GM12878 (cell line): ENCODE data around the gene SEC22C. TPM values are rescaled to one million over a fixed set of nuclear protein-coding genes. Genes with fewer than 3 reads are reported as not detected.
"Not testable (repeated sequence)": the region's sequence is repeated elsewhere in the genome, so short reads cannot be mapped to it uniquely, and the experiment has no call there.

Source experiments
- ATAC-seq: fragments of 200-7000 bp; cut with Tn5 transposase; 3 replicates; pipeline ENCODE4 v1.9.1; 2020; ENCODE audit warnings: mild to moderate bottlenecking, moderate library complexity
- BruUV-seq: library from RNA; stranded (reverse); fragments of 400-500 nt; replicated peaks from 2 replicates; lab custom pipeline; 2021; lab: Mats Ljungman, UMichigan
- CTCF ChIA-PET: fragments of 300-600 bp; sonication (Branson Sonifier 250); formaldehyde crosslinking; extraction: SDS; loops from one replicate; lab custom pipeline; 2021; ENCODE audit warnings: inconsistent platforms; lab: Yijun Ruan, JAX
- POLR2A ChIA-PET: fragments of 350-600 bp; formaldehyde crosslinking; extraction: SDS; loops from one replicate; lab custom pipeline; 2021; ENCODE audit warnings: inconsistent platforms; lab: Charles Lee
- RAD21 ChIA-PET: fragments of 300-600 bp; sonication (Branson Sonifier 250); formaldehyde crosslinking; loops from one replicate; lab custom pipeline; 2023; ENCODE audit warnings: antibody characterized with exemption; ENCODE audit not compliant: unreplicated experiment; lab: Charles Lee
- SMC1A ChIA-PET: fragments of 300-600 bp; sonication (Branson Sonifier 250); formaldehyde crosslinking; loops from one replicate; lab custom pipeline; 2023; ENCODE audit not compliant: unreplicated experiment, uncharacterized antibody; lab: Charles Lee
- DNase-seq: peaks from one replicate; pipeline ENCODE4 v3.0.0-alpha.2; 2011; ENCODE audit warnings: low read depth, low spot score
- FAIRE-seq: peaks from 3 replicates; lab custom pipeline; 2011; peaks lifted over from hg19 to GRCh38; lab: Jason Lieb, UNC
- H2AFZ ChIP-seq: 2 replicates; pipeline ENCODE4 v1.6.0; 2011; ENCODE audit warnings: low read depth, low read length, control low read depth; ENCODE audit not compliant: control insufficient read depth
- H3K27ac ChIP-seq: 2 replicates; pipeline ENCODE4 v1.5.1; 2011; ENCODE audit warnings: control low read depth; ENCODE audit not compliant: control insufficient read depth, insufficient read depth
- H3K27me3 ChIP-seq, 2 experiments: replicated peaks in 1 of 2; 2 replicates each; pipeline versions ENCODE4 v1.6.0 to v1.6.1; 2011; ENCODE audit warnings: low read length in 1 of 2; ENCODE audit not compliant: control insufficient read depth in 2 of 2, insufficient read depth in 2 of 2
- H3K36me3 ChIP-seq, 2 experiments: 2 replicates each; pipeline ENCODE4 v1.5.1; 2011; ENCODE audit warnings: low read length in 1 of 2; ENCODE audit not compliant: control insufficient read depth in 2 of 2, insufficient read depth in 2 of 2
- H3K4me1 ChIP-seq: 2 replicates; pipeline ENCODE4 v1.6.1; 2011; ENCODE audit warnings: mild to moderate bottlenecking, low read length, moderate library complexity, mixed read lengths; ENCODE audit not compliant: control insufficient read depth, insufficient read depth
- H3K4me2 ChIP-seq: 2 replicates; pipeline ENCODE4 v1.6.0; 2011; ENCODE audit warnings: control low read depth; ENCODE audit not compliant: control insufficient read depth, insufficient read depth
- H3K4me3 ChIP-seq: fragments of 200-600 bp; sonication (generic); 2 replicates; pipeline ENCODE4 v1.5.1; 2016
- H3K79me2 ChIP-seq: 2 replicates; pipeline ENCODE4 v1.6.0; 2011; ENCODE audit warnings: low read length; ENCODE audit not compliant: control insufficient read depth, insufficient read depth
- H3K9ac ChIP-seq: 2 replicates; pipeline ENCODE4 v1.8.0; 2011; ENCODE audit warnings: low read length, control low read depth, mixed read lengths; ENCODE audit not compliant: control insufficient read depth, insufficient read depth
- H3K9me3 ChIP-seq: replicated peaks from 3 replicates; pipeline ENCODE4 v1.5.1; 2011; ENCODE audit warnings: mild to moderate bottlenecking, low read length; ENCODE audit not compliant: control insufficient read depth, insufficient read depth
- H4K20me1 ChIP-seq: 2 replicates; pipeline ENCODE4 v1.6.0; 2011; ENCODE audit not compliant: control insufficient read depth, insufficient read depth
- NFYB ChIP-seq: IDR thresholded peaks from 2 replicates; pipeline ENCODE4 v1.6.1; 2011; ENCODE audit warnings: low read depth, mild to moderate bottlenecking, low read length, improper control_type of control experiment, moderate library complexity; ENCODE audit not compliant: insufficient read depth
- PKNOX1 ChIP-seq: fragments of 450-650 bp; IDR thresholded peaks from 2 replicates; pipeline ENCODE4 v1.6.1; 2016; ENCODE audit warnings: mild to moderate bottlenecking
- RUNX3 ChIP-seq: IDR thresholded peaks from 2 replicates; pipeline ENCODE4 v1.6.1; 2012; ENCODE audit warnings: low read length, inconsistent platforms
- SMAD1 ChIP-seq: fragments of 450-650 bp; IDR thresholded peaks from 2 replicates; pipeline ENCODE4 v1.6.1; 2018; ENCODE audit warnings: mild to moderate bottlenecking, low read depth; ENCODE audit not compliant: partially characterized antibody
- TBL1XR1 ChIP-seq: IDR thresholded peaks from 2 replicates; pipeline ENCODE4 v1.6.1; 2012; ENCODE audit warnings: low read depth, low read length, improper control_type of control experiment
- TCF7 ChIP-seq: IDR thresholded peaks from 2 replicates; pipeline ENCODE4 v1.6.1; 2014; ENCODE audit warnings: antibody characterized with exemption, borderline replicate concordance
- WGBS: methylation state at CpG from one replicate; pipeline ENCODE4 v1.1.6; 2016; ENCODE audit warnings: low lambda C conversion rate; ENCODE audit not compliant: insufficient replicate concordance, insufficient coverage; ENCODE audit errors: missing lambda C conversion rate; 5-methylcytosine and 5-hydroxymethylcytosine counted together
- in situ Hi-C: fragments of 300-500 bp; cut with MboI; formaldehyde crosslinking; loops from 9 replicates; pipeline ENCODE4 v1.14.3; 2018; ENCODE audit warnings: mixed read lengths
- intact Hi-C: fragments of 100-400 bp; cut with micrococcal nuclease; formaldehyde crosslinking; loops from one replicate; pipeline ENCODE4 v1.14.2; 2022; ENCODE audit not compliant: unreplicated experiment
- polyA plus RNA-seq, 11 experiments: library from polyadenylated mRNA; depleted of rRNA in 4 of 11; unstranded in 6 of 11; stranded (reverse) in 5 of 11; fragments of >200 nt; fragmentation: Nextera tagmentation in 4 of 11; fragmentation: Illumina TruSeq in 1 of 11; extraction: Ambion mirVana in 4 of 11; extraction: Trizol in 1 of 11; gene quantifications; 1 replicate in 1 of 11; 2 replicates in 10 of 11; pipeline versions ENCODE4 v1.2.1 to v1.2.3, GENCODE V29; 2011 to 2016; ENCODE audit warnings: inconsistent platforms in 2 of 11, missing spikeins in 2 of 11, low read depth in 1 of 11
- total RNA-seq, 4 experiments: library from RNA; depleted of rRNA in 3 of 4; stranded (reverse); fragments of >200 nt in 3 of 4; fragmentation: Illumina TruSeq in 1 of 4; extraction: Trizol in 1 of 4; gene quantifications; 2 replicates each; pipeline versions ENCODE4 v1.2.1 to v1.2.3, GENCODE V29; 2013 to 2021

The SEC22C gene
- total and polyA plus RNA-seq, 10 of the 15 experiments (the other 5 are each of a cell fraction or from before 2014, with no cell fraction given) = 15.6 to 47.0 (median 39.1) TPM

GRCh38 chr3:42556817-42557216 is 24.9 kb downstream of the SEC22C start:
- ATAC-seq, H3K27me3 ChIP-seq, H3K4me2 ChIP-seq, H3K27ac ChIP-seq, BruUV-seq, H3K9me3 ChIP-seq, H3K4me1 ChIP-seq, H3K79me2 ChIP-seq, RAD21 ChIA-PET, H3K9ac ChIP-seq, in situ Hi-C loops, SMC1A ChIA-PET, H2AFZ ChIP-seq, POLR2A ChIA-PET, FAIRE-seq, H3K4me3 ChIP-seq, intact Hi-C loops, DNase-seq, H4K20me1 ChIP-seq: not testable (repeated sequence)
- WGBS = 93% methylated on average over 6 of the region's 6 CpGs
- H3K36me3 ChIP-seq = peaks cover 11 to 31% of the 10 kb centered on the region in 2 experiments
- CTCF ChIA-PET = interaction anchor here (0.6 to 1.3 kb wide), 2 partner anchors 10 to 93 kb away, joined by 3 to 4 read pairs; no protein-coding TSS in a partner anchor

- no peak overlapping the region for H3K4me3 ChIP-seq
- H3K9me3 ChIP-seq = no peaks in the 10 kb centered on the region; the same call in 2 of the 3 replicates
- ChIA-PET POLR2A (no interaction called here), RAD21 (no interaction called here), CTCF (no interaction called here), SMC1A (no interaction called here)
- H3K4me2 ChIP-seq = no peak overlapping the region
- no peaks in the 10 kb centered on the region for H3K27me3 ChIP-seq
- no peak overlapping the region for H3K9ac ChIP-seq
- no peak overlapping the region for H3K27ac ChIP-seq
- peaks cover 11 to 31% of the 10 kb centered on the region in 2 experiments for H3K36me3 ChIP-seq
- H3K4me1 ChIP-seq = peaks cover 3% of the 10 kb centered on the region; the same call in 1 of the 2 replicates
- FAIRE-seq (peak; percentile 88), DNase-seq (no peak), ATAC-seq (peak; percentile 82)
- no peaks in the 10 kb centered on the region for H3K79me2 ChIP-seq
- no TSS peak for BruUV-seq
- TF ChIP-seq TBL1XR1 (no peak), TCF7 (peak; percentile 37; the same call in 1 of the 2 replicates), SMAD1 (no peak), PKNOX1 (peak; percentile 14; the same call in 1 of the 2 replicates), RUNX3 (peak; percentile 88), NFYB (no peak)
- no peaks in the 10 kb centered on the region for H4K20me1 ChIP-seq
- 33% methylated on average over 3 of the region's 3 CpGs for WGBS
- intact Hi-C loops (no loop called here), in situ Hi-C loops (no loop called here)
- no peak overlapping the region for H2AFZ ChIP-seq
Observed at GRCh38 chr3:42556089-42556632, 25.6 kb downstream of the SEC22C start.
